HEK293 (cell line): Measurements from ENCODE around the gene COX7A1.
A peak's percentile ranks its signal among the peaks of the same experiment; 100 is the strongest.

Experiments used
- CTCF ChIA-PET: fragments of 350-600 bp; formaldehyde crosslinking; extraction: SDS; loops from one replicate; lab custom pipeline; 2021; ENCODE audit warnings: antibody characterized with exemption; lab: Yijun Ruan, JAX
- POLR2A ChIA-PET: fragments of 300-600 bp; formaldehyde crosslinking; extraction: SDS; loops from one replicate; lab custom pipeline; 2020; ENCODE audit warnings: antibody characterized with exemption, inconsistent platforms; lab: Yijun Ruan, JAX
- H3K27ac ChIP-seq: fragments of 200-500 bp; sonication (Bioruptor generic); 2 replicates; pipeline ENCODE4 v1.5.1; 2014; ENCODE audit warnings: low read depth, low read length, control low read depth, inconsistent platforms; ENCODE audit errors: extremely low read depth
- H3K36me3 ChIP-seq, 2 experiments: fragments of 200-500 bp in 1 of 2; sonication (Bioruptor generic) in 1 of 2; 1 replicate in 1 of 2; 2 replicates in 1 of 2; pipeline ENCODE4 v1.5.1; 2014 to 2017; ENCODE audit warnings: inconsistent platforms in 2 of 2, low read length in 2 of 2; ENCODE audit not compliant: control insufficient read depth in 2 of 2, insufficient read depth in 1 of 2
- H3K4me1 ChIP-seq: fragments of 200-500 bp; sonication (Bioruptor generic); 2 replicates; pipeline ENCODE4 v1.5.1; 2014; ENCODE audit warnings: mild to moderate bottlenecking, low read length, inconsistent platforms; ENCODE audit not compliant: control insufficient read depth, insufficient read depth
- H3K4me3 ChIP-seq: 2 replicates; pipeline ENCODE4 v1.5.1; 2011; ENCODE audit warnings: low read depth, mild to moderate bottlenecking, control low read depth, low read length, moderate library complexity
- H3K9me3 ChIP-seq: fragments of 200-500 bp; sonication (Bioruptor generic); 2 replicates; pipeline ENCODE4 v1.5.1; 2014; ENCODE audit warnings: low read depth, low read length, inconsistent platforms; ENCODE audit not compliant: control insufficient read depth, insufficient read depth
- ATF2 ChIP-seq: fragments of 450-650 bp; formaldehyde crosslinking; IDR thresholded peaks from 2 replicates; pipeline ENCODE4 v1.5.1; 2016; ENCODE audit warnings: missing biosample characterization, missing genetic modification characterization, low read depth
- BCL11A ChIP-seq: fragments of 450-650 bp; formaldehyde crosslinking; IDR thresholded peaks from 2 replicates; pipeline ENCODE4 v1.5.1; 2016; ENCODE audit warnings: low read depth, missing biosample characterization, missing genetic modification characterization
- HOXC10 ChIP-seq: sonication (generic); formaldehyde crosslinking; IDR thresholded peaks from 2 replicates; pipeline ENCODE4 v1.8.1; 2023; ENCODE audit warnings: mild to moderate bottlenecking, missing genetic modification reagents
- KLF17 ChIP-seq: fragments of 450-650 bp; formaldehyde crosslinking; IDR thresholded peaks from 2 replicates; pipeline ENCODE4 v1.5.1; 2016; ENCODE audit warnings: missing biosample characterization, missing genetic modification characterization
- REST ChIP-seq: fragments of 450-650 bp; formaldehyde crosslinking; IDR thresholded peaks from 2 replicates; pipeline ENCODE4 v1.5.1; 2016; ENCODE audit warnings: missing biosample characterization, missing genetic modification characterization
- SP7 ChIP-seq: fragments of 450-650 bp; formaldehyde crosslinking; IDR thresholded peaks from 2 replicates; pipeline ENCODE4 v1.5.1; 2016; ENCODE audit warnings: missing biosample characterization, missing genetic modification characterization
- TCF7L2 ChIP-seq: IDR thresholded peaks from 2 replicates; pipeline ENCODE4 v1.6.1; 2011; ENCODE audit warnings: low read depth, mild to moderate bottlenecking, inconsistent platforms, low read length, moderate library complexity, borderline replicate concordance
- ZBTB17 ChIP-seq: fragments of 450-650 bp; formaldehyde crosslinking; IDR thresholded peaks from 2 replicates; pipeline ENCODE4 v1.5.1; 2016; ENCODE audit warnings: missing biosample characterization, missing genetic modification characterization
- ZBTB20 ChIP-seq: fragments of 450-650 bp; formaldehyde crosslinking; IDR thresholded peaks from 2 replicates; pipeline ENCODE4 v1.5.1; 2016; ENCODE audit warnings: missing biosample characterization, missing genetic modification characterization
- ZFP41 ChIP-seq: fragments of 450-650 bp; formaldehyde crosslinking; IDR thresholded peaks from 2 replicates; pipeline ENCODE4 v1.5.1; 2016; ENCODE audit warnings: missing biosample characterization, missing genetic modification characterization, borderline replicate concordance
- ZNF121 ChIP-seq: fragments of 450-650 bp; formaldehyde crosslinking; IDR thresholded peaks from 2 replicates; pipeline ENCODE4 v1.5.1; 2016; ENCODE audit warnings: missing biosample characterization, missing genetic modification characterization
- ZNF133 ChIP-seq: fragments of 450-650 bp; formaldehyde crosslinking; IDR thresholded peaks from 2 replicates; pipeline ENCODE4 v1.5.1; 2016; ENCODE audit warnings: missing biosample characterization, missing genetic modification characterization
- ZNF174 ChIP-seq: fragments of 450-650 bp; formaldehyde crosslinking; IDR thresholded peaks from 2 replicates; pipeline ENCODE4 v1.5.0; 2017; ENCODE audit warnings: missing biosample characterization, mild to moderate bottlenecking, missing genetic modification characterization
- ZNF19 ChIP-seq: fragments of 450-650 bp; formaldehyde crosslinking; IDR thresholded peaks from 2 replicates; pipeline ENCODE4; 2016; ENCODE audit warnings: missing biosample characterization, missing genetic modification characterization, low read depth
- ZNF341 ChIP-seq: fragments of 450-650 bp; formaldehyde crosslinking; IDR thresholded peaks from 2 replicates; pipeline ENCODE4; 2016; ENCODE audit warnings: low read depth, missing biosample characterization, missing genetic modification characterization
- ZNF354C ChIP-seq: fragments of 450-650 bp; formaldehyde crosslinking; IDR thresholded peaks from 2 replicates; pipeline ENCODE4 v1.5.1; 2016; ENCODE audit warnings: missing biosample characterization, missing genetic modification characterization, low read depth, borderline replicate concordance
- ZNF514 ChIP-seq: fragments of 450-650 bp; formaldehyde crosslinking; IDR thresholded peaks from 2 replicates; pipeline ENCODE4 v1.5.1; 2016; ENCODE audit warnings: missing biosample characterization, missing genetic modification characterization
- ZNF555 ChIP-seq: fragments of 450-650 bp; formaldehyde crosslinking; conservative IDR thresholded peaks from 2 replicates; pipeline ENCODE4 v1.5.1; 2017; ENCODE audit warnings: missing biosample characterization, mild to moderate bottlenecking, missing genetic modification characterization, inconsistent platforms
- ZNF623 ChIP-seq: fragments of 450-650 bp; formaldehyde crosslinking; IDR thresholded peaks from 2 replicates; pipeline ENCODE4 v1.5.1; 2016; ENCODE audit warnings: missing biosample characterization, missing genetic modification characterization
- ZNF660 ChIP-seq: fragments of 450-650 bp; IDR thresholded peaks from 2 replicates; pipeline ENCODE4 v1.5.1; 2018; ENCODE audit warnings: missing biosample characterization, mild to moderate bottlenecking, missing genetic modification characterization
- ZNF768 ChIP-seq: fragments of 450-650 bp; formaldehyde crosslinking; IDR thresholded peaks from 2 replicates; pipeline ENCODE4 v1.5.1; 2018; ENCODE audit warnings: missing biosample characterization, mild to moderate bottlenecking, missing genetic modification characterization
- ZNF830 ChIP-seq: fragments of 450-650 bp; IDR thresholded peaks from 2 replicates; pipeline ENCODE4 v1.5.0; 2018; ENCODE audit warnings: missing biosample characterization, missing genetic modification characterization, low read depth, mild to moderate bottlenecking, moderate library complexity
- ZNF843 ChIP-seq: fragments of 450-650 bp; formaldehyde crosslinking; IDR thresholded peaks from 2 replicates; pipeline ENCODE4 v1.5.1; 2016; ENCODE audit warnings: missing biosample characterization, missing genetic modification characterization
- ZSCAN18 ChIP-seq: fragments of 450-650 bp; formaldehyde crosslinking; IDR thresholded peaks from 2 replicates; pipeline ENCODE4 v1.5.1; 2016; ENCODE audit warnings: missing biosample characterization, missing genetic modification characterization

Gene COX7A1

GRCh38 chr19:36149673-36150406, 2.4 kb downstream of the COX7A1 start (continued):
- TF ChIP-seq TCF7L2: no peak
- TF ChIP-seq ZNF133 (tag by site-specific recombination): no peak
- TF ChIP-seq KLF17 (tag by site-specific recombination): peak; percentile 31; the same call in 1 of the 2 replicates
- TF ChIP-seq ZNF555 (tag by site-specific recombination): no peak
- no peak for TF ChIP-seq SP7 (tag by site-specific recombination)
- TF ChIP-seq ZNF623: peak; percentile 67
- no peak for TF ChIP-seq ZNF843 (tag by site-specific recombination)
- no peak for TF ChIP-seq ZNF514 (tag by site-specific recombination)
- no peak for TF ChIP-seq HOXC10

GRCh38 chr19:36144624-36145023, 7.6 kb downstream of the COX7A1 start:
- no peak overlapping the region for H3K27ac ChIP-seq
- TF ChIP-seq ZBTB17 (tag by site-specific recombination) (no peak), ZNF121 (tag by site-specific recombination) (no peak), ZNF19 (no peak), ZNF354C (tag by site-specific recombination) (no peak), ZNF341 (no peak), ZFP41 (tag by site-specific recombination) (no peak), REST (tag by site-specific recombination) (no peak), ZNF660 (tag by site-specific recombination) (no peak), BCL11A (tag by site-specific recombination) (no peak), ZSCAN18 (tag by site-specific recombination) (no peak), ZNF174 (tag by site-specific recombination) (no peak), ZNF768 (tag by site-specific recombination) (no peak), ATF2 (no peak), ZNF830 (no peak), ZNF555 (tag by site-specific recombination) (no peak), ZBTB20 (tag by site-specific recombination) (no peak)
- no peak overlapping the region for H3K4me3 ChIP-seq
- POLR2A ChIA-PET: interaction anchor here (0.8 kb wide), 1 partner anchor 30 kb away, joined by 7 read pairs; no protein-coding TSS in a partner anchor
- no peaks in the 10 kb centered on the region for H3K9me3 ChIP-seq
- peaks cover 6% of the 10 kb centered on the region for H3K4me1 ChIP-seq
- CTCF ChIA-PET: interaction anchor here (1.5 kb wide), 1 partner anchor 17 kb away, joined by 11 read pairs; no protein-coding TSS in a partner anchor
- H3K36me3 ChIP-seq: peaks cover 70 to 72% of the 10 kb centered on the region in 2 experiments
